ENCODE measurements around the gene GALNT17.

DNA sequence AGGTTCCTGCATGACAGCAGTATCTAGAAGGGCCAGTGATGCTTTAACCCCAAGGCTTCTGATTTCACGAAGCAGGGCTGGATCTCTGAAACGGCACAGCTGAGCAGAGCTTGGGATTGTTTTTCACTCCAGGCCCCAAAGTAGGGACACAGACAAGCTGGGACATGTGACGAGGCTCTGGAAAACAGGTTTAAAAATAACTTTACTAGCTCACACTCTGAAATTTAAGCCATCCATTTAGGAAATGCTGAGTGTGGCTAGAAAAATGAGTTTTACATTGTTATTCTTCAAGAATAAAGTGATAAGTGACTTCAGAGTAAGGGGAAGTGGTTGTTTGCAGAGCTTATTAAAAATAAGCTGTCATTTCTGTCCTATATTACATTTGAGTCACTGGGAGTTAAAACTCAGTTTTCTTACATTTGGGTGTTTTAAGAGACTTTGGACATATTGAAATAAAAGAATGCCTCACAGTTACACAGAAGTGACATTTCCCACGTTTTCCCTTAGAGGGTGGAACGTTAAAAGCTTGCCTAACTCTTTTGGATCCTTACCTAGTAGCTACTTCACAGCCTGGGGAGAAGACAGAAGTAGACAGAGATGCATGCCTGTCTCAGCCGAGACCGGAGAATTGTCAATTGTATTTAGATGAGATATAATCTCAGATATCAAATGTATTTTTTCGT, 107.8 kb downstream of the GALNT17 start:
- TF ChIP-seq POLR2AphosphoS5 (IDR thresholded peaks at IDR 0.05; ENCODE audit: low read depth, low read length) (no peak), TAF1 (IDR thresholded peaks at IDR 0.05; ENCODE audit: borderline replicate concordance, insufficient read depth, low read length) (no peak)
- TF ChIP-seq, protein P1, sequence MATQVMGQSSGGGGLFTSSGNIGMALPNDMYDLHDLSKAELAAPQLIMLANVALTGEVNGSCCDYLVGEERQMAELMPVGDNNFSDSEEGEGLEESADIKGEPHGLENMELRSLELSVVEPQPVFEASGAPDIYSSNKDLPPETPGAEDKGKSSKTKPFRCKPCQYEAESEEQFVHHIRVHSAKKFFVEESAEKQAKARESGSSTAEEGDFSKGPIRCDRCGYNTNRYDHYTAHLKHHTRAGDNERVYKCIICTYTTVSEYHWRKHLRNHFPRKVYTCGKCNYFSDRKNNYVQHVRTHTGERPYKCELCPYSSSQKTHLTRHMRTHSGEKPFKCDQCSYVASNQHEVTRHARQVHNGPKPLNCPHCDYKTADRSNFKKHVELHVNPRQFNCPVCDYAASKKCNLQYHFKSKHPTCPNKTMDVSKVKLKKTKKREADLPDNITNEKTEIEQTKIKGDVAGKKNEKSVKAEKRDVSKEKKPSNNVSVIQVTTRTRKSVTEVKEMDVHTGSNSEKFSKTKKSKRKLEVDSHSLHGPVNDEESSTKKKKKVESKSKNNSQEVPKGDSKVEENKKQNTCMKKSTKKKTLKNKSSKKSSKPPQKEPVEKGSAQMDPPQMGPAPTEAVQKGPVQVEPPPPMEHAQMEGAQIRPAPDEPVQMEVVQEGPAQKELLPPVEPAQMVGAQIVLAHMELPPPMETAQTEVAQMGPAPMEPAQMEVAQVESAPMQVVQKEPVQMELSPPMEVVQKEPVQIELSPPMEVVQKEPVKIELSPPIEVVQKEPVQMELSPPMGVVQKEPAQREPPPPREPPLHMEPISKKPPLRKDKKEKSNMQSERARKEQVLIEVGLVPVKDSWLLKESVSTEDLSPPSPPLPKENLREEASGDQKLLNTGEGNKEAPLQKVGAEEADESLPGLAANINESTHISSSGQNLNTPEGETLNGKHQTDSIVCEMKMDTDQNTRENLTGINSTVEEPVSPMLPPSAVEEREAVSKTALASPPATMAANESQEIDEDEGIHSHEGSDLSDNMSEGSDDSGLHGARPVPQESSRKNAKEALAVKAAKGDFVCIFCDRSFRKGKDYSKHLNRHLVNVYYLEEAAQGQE (IDR thresholded peaks at IDR 0.05; ENCODE audit: insufficient read depth in 1 of 2, low read depth in 2 of 2, low read length in 2 of 2) = no peak
